Panc1 (cell line): ENCODE data around the gene PELI3.

Source experiments
- CTCF ChIP-seq: fragments of 450-650 bp; IDR thresholded peaks from 2 replicates; pipeline ENCODE4 v1.5.1; 2017; ENCODE audit warnings: mild to moderate bottlenecking
- POLR2AphosphoS5 ChIP-seq: IDR thresholded peaks from 2 replicates; pipeline ENCODE4 v1.6.1; 2012; ENCODE audit warnings: mild to moderate bottlenecking, low read depth, low read length, moderate library complexity
- REST ChIP-seq, 2 experiments: IDR thresholded peaks; 2 replicates each; pipeline ENCODE4 v1.6.1; 2011 to 2012; ENCODE audit warnings: low read depth in 2 of 2, control low read depth in 1 of 2, low read length in 1 of 2, mild to moderate bottlenecking in 1 of 2, moderate library complexity in 1 of 2; ENCODE audit not compliant: insufficient read depth in 1 of 2
- SIN3A ChIP-seq: IDR thresholded peaks from 2 replicates; pipeline ENCODE4 v1.6.1; 2012; ENCODE audit warnings: low read depth, mild to moderate bottlenecking, low read length, moderate library complexity, borderline replicate concordance; ENCODE audit not compliant: insufficient read depth
- TCF7L2 ChIP-seq: IDR thresholded peaks from 2 replicates; pipeline ENCODE4 v1.6.1; 2011; ENCODE audit warnings: mild to moderate bottlenecking, low read depth, low read length, inconsistent platforms

GRCh38 chr11:66489636-66490035, 22.9 kb downstream of the PELI3 start:
- TF ChIP-seq CTCF (no peak), SIN3A (no peak), POLR2AphosphoS5 (no peak), TCF7L2 (no peak), REST (IDR thresholded peaks at IDR 0.05; ENCODE audit: insufficient read depth in 1 of 2, low read depth in 2 of 2, low read length in 1 of 2) (no peak)
